ENCODE results near the gene CHCHD2. TPM values are rescaled to one million over a fixed set of nuclear protein-coding genes. Genes with fewer than 3 reads are reported as not detected.

The CHCHD2 gene
- total and polyA plus RNA-seq, 9 of the 15 experiments (the other 6 are each of a cell fraction or from before 2014, with no cell fraction given): 145 to 1,044 (median 648) TPM

- no peak for TF ChIP-seq PYGO2 (tag; IDR thresholded peaks at IDR 0.05)
- peak; percentile 19 for TF ChIP-seq SMAD1 (IDR thresholded peaks at IDR 0.05; ENCODE audit: low read depth, low read length, partially characterized antibody)
- peak; percentile 69 for TF ChIP-seq HNRNPLL (IDR thresholded peaks at IDR 0.05; ENCODE audit: low read depth, low read length, poor library complexity, severe bottlenecking)
- no peak for TF ChIP-seq EZH2 (IDR thresholded peaks at IDR 0.05; ENCODE audit: borderline replicate concordance, low read depth, low read length)
- peak; percentile 95 for TF ChIP-seq SUPT5H (IDR thresholded peaks at IDR 0.05)
- peak; percentile 60 for TF ChIP-seq CREM (IDR thresholded peaks at IDR 0.05; ENCODE audit: low read depth)
- TF ChIP-seq MAFK (IDR thresholded peaks at IDR 0.05; ENCODE audit: low read length): no peak
- TF ChIP-seq, protein P1, sequence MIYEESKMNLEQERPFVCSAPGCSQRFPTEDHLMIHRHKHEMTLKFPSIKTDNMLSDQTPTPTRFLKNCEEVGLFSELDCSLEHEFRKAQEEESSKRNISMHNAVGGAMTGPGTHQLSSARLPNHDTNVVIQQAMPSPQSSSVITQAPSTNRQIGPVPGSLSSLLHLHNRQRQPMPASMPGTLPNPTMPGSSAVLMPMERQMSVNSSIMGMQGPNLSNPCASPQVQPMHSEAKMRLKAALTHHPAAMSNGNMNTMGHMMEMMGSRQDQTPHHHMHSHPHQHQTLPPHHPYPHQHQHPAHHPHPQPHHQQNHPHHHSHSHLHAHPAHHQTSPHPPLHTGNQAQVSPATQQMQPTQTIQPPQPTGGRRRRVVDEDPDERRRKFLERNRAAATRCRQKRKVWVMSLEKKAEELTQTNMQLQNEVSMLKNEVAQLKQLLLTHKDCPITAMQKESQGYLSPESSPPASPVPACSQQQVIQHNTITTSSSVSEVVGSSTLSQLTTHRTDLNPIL (CRISPR knock-in tag; IDR thresholded peaks at IDR 0.05): no peak
- TF ChIP-seq ZKSCAN3 (CRISPR knock-in tag; IDR thresholded peaks at IDR 0.05): no peak
- no peak for TF ChIP-seq NR4A1 (CRISPR knock-in tag; IDR thresholded peaks at IDR 0.05)
- TF ChIP-seq NR4A1 (tag; IDR thresholded peaks at IDR 0.05): no peak
- TF ChIP-seq CEBPB (tag; IDR thresholded peaks at IDR 0.05): peak; percentile 99
- peak; percentile 55; the same call in 1 of the 2 replicates for TF ChIP-seq ELF2 (CRISPR knock-in tag; IDR thresholded peaks at IDR 0.05)
- TF ChIP-seq PHF21A (IDR thresholded peaks at IDR 0.05; ENCODE audit: borderline replicate concordance, low read depth): no peak
- no peak for TF ChIP-seq ZNF507 (tag; conservative IDR thresholded peaks at IDR 0.05)
- TF ChIP-seq MIER1 (IDR thresholded peaks at IDR 0.05; ENCODE audit: low read depth): no peak
- peak; percentile 40 for TF ChIP-seq TAF7 (tag; IDR thresholded peaks at IDR 0.05)
- TF ChIP-seq SNRNP70 (optimal IDR thresholded peaks at IDR 0.05; ENCODE audit: low read depth, low read length): no peak
- TF ChIP-seq ELF4 (CRISPR knock-in tag; IDR thresholded peaks at IDR 0.05): peak; percentile 40; the same call in 1 of the 2 replicates
- no peak for TF ChIP-seq SREBF1 (IDR thresholded peaks at IDR 0.05; ENCODE audit: borderline replicate concordance, low read depth, low read length)
- no peak for TF ChIP-seq PTRF (tag; IDR thresholded peaks at IDR 0.05)
- TF ChIP-seq, protein P2, sequence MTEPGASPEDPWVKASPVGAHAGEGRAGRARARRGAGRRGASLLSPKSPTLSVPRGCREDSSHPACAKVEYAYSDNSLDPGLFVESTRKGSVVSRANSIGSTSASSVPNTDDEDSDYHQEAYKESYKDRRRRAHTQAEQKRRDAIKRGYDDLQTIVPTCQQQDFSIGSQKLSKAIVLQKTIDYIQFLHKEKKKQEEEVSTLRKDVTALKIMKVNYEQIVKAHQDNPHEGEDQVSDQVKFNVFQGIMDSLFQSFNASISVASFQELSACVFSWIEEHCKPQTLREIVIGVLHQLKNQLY (CRISPR knock-in tag; conservative IDR thresholded peaks at IDR 0.05): no peak
- TF ChIP-seq EWSR1 (IDR thresholded peaks at IDR 0.05; ENCODE audit: borderline replicate concordance, low read depth, partially characterized antibody): no peak
- no peak for TF ChIP-seq RNF2 (IDR thresholded peaks at IDR 0.05)
- no peak for TF ChIP-seq HNRNPL (IDR thresholded peaks at IDR 0.05; ENCODE audit: low read depth, low read length)
- 0 out of 2 replicates have a peak, but pooled peaks have one; percentile 40 for TF ChIP-seq ZNF551 (CRISPR knock-in tag; IDR thresholded peaks at IDR 0.05)
- TF ChIP-seq, protein P3, sequence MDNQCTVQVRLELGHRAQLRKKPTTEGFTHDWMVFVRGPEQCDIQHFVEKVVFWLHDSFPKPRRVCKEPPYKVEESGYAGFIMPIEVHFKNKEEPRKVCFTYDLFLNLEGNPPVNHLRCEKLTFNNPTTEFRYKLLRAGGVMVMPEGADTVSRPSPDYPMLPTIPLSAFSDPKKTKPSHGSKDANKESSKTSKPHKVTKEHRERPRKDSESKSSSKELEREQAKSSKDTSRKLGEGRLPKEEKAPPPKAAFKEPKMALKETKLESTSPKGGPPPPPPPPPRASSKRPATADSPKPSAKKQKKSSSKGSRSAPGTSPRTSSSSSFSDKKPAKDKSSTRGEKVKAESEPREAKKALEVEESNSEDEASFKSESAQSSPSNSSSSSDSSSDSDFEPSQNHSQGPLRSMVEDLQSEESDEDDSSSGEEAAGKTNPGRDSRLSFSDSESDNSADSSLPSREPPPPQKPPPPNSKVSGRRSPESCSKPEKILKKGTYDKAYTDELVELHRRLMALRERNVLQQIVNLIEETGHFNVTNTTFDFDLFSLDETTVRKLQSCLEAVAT (IDR thresholded peaks at IDR 0.05): peak in 1 of 2 experiments; percentile 41; a peak in 2 of 4 replicates
- TF ChIP-seq GABPA (tag; conservative IDR thresholded peaks at IDR 0.05; ENCODE audit: low read depth): peak; percentile 27; the same call in 1 of the 2 replicates
Observed at GRCh38 chr7:56063882-56064625, 42.2 kb downstream of the CHCHD2 start, which contains the start of gene SUMF2 (continued).

Measured in K562 (cell line).